Upper lobe of left lung (tissue), 4 donors: ENCODE measurements around the gene NDUFAF2.

ENCODE experiments used
- CTCF ChIP-seq, 6 experiments: fragments of 450-650 bp in 4 of 6; fragments of 200-600 bp in 2 of 6; sonication (generic) in 2 of 6; IDR thresholded peaks; one replicate each; pipeline ENCODE4 v1.5.1; 2016 to 2019; ENCODE audit warnings: antibody characterized with exemption in 6 of 6
- POLR2A ChIP-seq, 4 donors: fragments of 450-650 bp; IDR thresholded peaks; one replicate each; pipeline ENCODE4 v1.5.1; 2016 to 2017; ENCODE audit warnings: antibody characterized with exemption in 4 of 4, mild to moderate bottlenecking in 2 of 4

DNA sequence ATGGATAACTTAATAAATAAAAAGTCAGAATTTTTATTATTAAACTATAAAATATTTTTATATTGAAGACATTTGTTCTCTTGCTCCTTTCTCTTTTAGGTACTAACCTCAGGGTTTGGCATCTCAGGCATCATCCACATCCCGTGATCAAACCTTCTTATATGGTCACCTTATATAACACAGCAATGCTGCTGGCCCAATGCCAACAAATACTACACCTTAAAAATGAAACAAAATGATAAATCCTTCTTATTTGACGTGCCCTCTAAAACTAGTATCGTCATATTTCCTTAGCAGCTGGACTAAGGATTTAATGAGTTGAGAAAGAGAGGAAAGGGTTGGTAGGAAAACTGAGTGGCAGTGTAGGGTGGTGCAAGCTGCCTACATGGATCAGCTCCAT is 56.6 kb downstream of the NDUFAF2 start:
- no peak for TF ChIP-seq POLR2A (IDR thresholded peaks at IDR 0.05)
- TF ChIP-seq CTCF (IDR thresholded peaks at IDR 0.05): no peak
